AG09309 (cell line): Measurements from ENCODE around the gene NUP205.

Source experiments
- DNase-seq: peaks from one replicate; pipeline ENCODE4 v3.0.0-alpha.2; 2010; ENCODE audit warnings: low read depth
- H3K4me3 ChIP-seq: 2 replicates; pipeline ENCODE4 v1.5.1; 2011; ENCODE audit warnings: mild to moderate bottlenecking, low read depth, low read length, moderate library complexity; ENCODE audit not compliant: control insufficient read depth
- CTCF ChIP-seq: IDR thresholded peaks from 2 replicates; pipeline ENCODE4 v1.5.1; 2011; ENCODE audit warnings: mild to moderate bottlenecking, low read depth, low read length, inconsistent platforms; ENCODE audit not compliant: insufficient read depth, control insufficient read depth; ENCODE audit errors: missing control alignments

Gene NUP205

GRCh38 chr7:135557455-135558336 lies at the start of gene NUP205:
Gene NUP205, plus strand, starts transcription at chr7:135557917. Its CDS starts 28 bp downstream, at chr7:135557945.
- peak; percentile 41 for DNase-seq
- peak within 1 kb of the TSS; percentile 91 for H3K4me3 ChIP-seq
- no peak for TF ChIP-seq CTCF

GRCh38 chr7:135508883-135509588 lies 48.7 kb upstream of the NUP205 start:
- no peak for DNase-seq
- peak overlapping the region; percentile 46 for H3K4me3 ChIP-seq
- TF ChIP-seq CTCF: no peak

- H3K4me3 ChIP-seq: peak overlapping the region; percentile 46
- no peak for DNase-seq
- TF ChIP-seq CTCF: no peak
Measured at GRCh38 chr7:135509589-135509838, 48.2 kb upstream of the NUP205 start.

- no peak for TF ChIP-seq CTCF
Measured at GRCh38 chr7:135509839-135510591, 47.7 kb upstream of the NUP205 start, which contains the start of gene CNOT4. Gene CNOT4, minus strand, starts transcription at chr7:135510102. Its CDS starts 71,771 bp downstream, at chr7:135438331.

GRCh38 chr7:135510592-135511183 lies 47.0 kb upstream of the NUP205 start:
- no peak for DNase-seq
- peak; percentile 28 for TF ChIP-seq CTCF
- peak overlapping the region; percentile 46 for H3K4me3 ChIP-seq

More at GRCh38 chr7:135509839-135510591, 47.7 kb upstream of the NUP205 start, which contains the start of gene CNOT4:
- peak; percentile 75 for DNase-seq
- peak within 1 kb of the TSS; percentile 46 for H3K4me3 ChIP-seq
